GM21717 (cell line): Measurements from ENCODE around the gene COLEC11.

ENCODE experiments used
- ATAC-seq: cut with Tn5 transposase; IDR thresholded peaks from one replicate; pipeline ENCODE4 v1.9.1; 2021; ENCODE audit warnings: mild to moderate bottlenecking, moderate library complexity; ENCODE audit not compliant: unreplicated experiment

The COLEC11 gene

DNA sequence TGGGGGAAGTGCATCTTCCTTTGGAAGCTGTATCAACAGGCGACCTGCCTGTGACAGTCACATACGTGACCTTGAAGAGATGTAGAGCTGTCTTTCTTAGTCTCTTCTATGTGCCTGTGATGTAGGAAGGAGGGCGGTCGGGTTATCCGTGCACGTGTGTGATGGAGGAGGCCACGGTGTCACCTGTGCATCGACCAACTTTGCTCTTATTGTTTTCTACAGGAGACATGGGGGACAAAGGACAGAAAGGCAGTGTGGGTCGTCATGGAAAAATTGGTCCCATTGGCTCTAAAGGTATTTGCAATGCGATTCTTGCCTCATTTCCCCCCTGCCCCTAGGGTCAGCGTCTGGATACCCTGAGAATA, 42.4 kb downstream of the COLEC11 start:
- no peak for ATAC-seq

DNA sequence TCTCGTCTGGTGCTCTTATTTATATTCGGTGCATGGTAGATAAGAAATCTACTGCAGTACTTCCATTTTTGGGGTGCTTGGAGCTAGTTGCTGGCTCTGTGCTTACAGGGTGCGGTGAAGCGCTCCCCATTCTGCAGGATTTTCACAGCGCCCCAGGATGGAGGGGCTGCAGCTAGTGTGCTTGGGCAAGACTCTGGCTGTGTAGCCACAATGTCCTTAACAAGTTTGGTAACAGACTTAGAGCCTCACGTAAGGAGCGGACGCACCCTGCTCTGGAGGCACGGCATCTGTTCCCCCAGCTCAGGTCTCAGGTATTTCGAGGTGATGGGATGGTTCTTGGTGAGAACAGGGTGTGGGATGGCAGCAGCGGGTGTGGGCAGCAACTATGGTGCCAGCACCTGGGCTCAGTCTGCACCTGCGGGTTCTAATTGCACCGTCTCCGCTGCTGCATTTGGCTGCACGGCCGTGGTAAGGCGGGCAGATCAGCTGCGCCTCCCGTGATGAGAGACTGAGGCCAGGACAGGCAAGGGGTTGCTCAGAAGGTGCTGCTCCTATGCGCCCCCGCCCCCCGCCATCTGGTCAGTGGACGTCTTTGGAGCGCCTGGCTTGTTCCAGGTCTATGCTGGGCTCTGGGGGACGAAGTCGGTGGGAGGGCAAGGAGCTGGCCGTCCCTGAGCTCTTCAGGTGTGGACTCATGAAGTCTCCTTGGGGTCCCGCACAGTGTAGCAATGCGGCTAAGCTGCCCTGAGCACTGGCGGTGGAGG, 43.0 kb downstream of the COLEC11 start:
- no peak for ATAC-seq

DNA sequence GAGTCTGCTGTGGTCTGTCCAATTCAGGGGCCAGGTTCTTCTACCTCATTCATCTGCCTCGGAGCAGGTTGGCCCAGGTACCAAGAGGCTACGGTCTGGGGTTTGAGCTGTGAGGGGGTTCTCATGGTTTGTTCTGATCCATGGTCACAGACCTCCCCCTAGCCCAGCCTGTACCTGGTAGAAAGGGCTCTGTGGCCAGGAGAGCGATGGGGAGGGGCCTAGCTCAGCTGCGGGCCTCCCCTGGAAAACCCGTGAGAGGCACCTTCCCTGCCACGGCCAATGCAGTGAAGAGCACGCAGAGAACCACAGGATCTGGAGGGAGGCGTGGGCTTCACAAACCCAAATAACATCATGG, 43.5 kb downstream of the COLEC11 start:
- no peak for ATAC-seq

DNA sequence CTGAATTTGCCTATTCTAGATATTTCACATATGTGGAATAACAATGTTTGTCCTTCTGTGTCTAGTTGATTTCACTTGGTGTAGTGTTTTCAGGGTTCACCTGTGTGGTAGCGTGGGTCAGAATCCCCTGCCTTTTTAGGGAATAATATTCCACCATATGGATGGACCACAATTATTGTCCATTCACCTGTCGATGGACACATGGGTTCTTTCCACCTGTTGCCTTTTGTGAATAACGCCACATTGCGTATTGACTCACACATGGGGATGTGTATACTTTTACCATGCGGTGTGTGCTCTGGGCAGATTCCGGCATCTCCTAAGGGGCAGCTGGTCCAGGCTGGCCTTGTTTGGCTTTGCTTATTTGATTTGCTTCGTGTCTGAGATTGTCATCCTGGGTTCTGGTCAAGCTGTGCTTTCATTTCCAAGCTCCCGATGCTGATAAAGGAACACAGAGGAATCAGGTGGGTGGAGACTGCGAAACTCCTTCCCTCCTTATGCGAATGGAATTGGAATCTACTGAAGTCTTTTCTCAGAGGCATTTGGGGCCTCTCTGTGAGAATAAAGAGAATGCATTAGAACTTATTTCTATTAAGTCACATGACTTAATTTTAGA, 44.2 kb downstream of the COLEC11 start:
- no peak for ATAC-seq

DNA sequence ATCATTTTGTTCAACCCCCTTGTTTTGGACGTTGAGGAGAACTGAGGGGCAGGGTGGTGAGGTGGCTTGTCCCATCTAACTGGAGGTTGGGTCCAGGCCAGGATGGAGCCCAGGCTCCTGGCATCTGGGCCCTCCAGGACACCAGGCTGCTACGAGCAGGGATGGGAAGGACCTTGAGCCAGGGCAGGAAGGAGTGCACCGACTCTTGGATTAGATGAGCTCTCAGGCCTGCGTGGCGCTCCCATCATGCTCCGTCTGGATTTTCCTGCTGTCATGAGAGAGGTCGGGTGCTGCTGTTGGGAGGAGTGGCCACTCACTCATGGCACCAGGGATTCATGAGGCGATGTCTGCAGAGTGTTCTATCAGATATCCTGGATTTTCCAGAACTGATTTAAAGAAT, 44.7 kb downstream of the COLEC11 start:
- no peak for ATAC-seq

DNA sequence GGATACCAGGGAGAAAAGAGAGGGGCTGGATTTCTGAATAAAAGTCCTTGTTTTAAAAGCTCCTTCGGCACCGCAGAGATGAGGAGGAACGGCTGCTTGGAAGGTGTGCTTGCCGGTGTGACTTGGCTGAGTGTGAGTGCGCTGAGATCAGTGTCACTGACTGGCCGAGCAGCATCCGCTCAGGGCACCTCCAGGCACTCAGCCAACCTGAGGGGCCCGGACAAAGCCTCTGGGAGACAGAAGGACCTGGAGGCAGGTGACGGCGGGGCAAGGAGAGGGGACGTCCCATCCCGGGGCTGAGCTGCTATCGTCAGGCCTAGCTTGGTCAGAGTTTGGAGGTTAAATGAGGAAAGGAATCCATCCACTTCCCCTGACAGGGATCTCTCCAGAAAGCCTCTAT, 46.3 kb downstream of the COLEC11 start:
- ATAC-seq: no peak

DNA sequence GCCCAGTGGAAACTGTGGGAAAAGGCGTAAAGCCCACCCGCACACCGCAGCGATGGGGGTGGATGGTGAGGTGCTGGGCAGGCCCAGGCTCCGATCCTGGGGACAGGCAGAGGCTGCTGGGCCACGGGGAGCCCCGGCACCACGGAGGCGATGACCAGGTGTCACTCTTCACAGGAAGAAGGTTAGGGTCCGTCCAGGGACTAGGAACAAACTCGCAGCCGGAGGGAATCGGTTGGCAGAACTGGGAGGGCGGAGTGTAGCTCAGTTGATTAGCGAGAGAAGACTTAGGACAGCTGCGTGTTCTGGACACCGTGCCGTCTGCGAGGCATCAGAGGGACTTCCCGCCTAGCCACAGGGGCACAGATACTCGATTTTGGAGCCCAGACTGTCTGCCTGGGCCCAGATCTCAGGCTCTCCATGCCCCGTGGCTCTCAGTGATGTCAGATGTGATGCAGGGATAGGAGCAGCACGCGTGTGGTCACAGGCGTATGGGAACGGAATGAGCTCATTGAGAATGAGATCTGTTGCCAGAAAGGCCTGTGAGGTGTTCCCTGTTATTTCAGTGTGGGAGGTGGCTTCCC, 47.0 kb downstream of the COLEC11 start:
- no peak for ATAC-seq

DNA sequence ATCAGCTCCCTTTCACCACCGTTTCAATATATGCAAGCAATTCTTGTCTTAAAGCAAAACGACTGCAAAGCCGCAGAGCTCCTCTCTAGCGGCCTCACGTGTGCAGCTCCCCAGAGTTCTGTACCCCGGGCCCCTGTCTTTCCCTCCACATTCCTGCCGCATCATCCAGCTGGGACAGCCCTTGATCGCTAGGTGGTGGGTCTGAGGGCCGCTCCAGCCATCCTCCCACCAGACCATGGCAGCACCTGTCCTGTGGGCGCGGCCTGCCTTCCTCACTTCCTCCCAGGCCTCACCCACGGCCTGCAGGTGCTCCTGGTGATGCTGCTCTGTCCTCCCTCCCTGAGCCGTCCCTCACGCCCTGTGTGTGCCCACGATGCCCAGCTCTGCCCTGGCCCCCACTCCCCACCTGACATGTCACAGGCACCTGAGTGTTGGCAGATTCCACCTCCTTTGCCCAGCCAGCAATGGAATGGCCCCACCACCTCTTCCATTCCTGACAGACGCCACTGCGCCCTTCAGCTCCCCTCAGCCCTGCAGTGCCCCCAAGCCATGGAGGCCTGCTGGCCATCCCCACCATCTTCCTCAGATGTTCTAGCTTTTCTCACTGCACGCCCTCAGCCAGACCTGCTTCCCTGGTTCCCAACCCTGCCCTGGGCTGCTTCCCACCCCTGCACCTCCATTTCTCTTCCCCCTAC, 47.8 kb downstream of the COLEC11 start:
- no peak for ATAC-seq

DNA sequence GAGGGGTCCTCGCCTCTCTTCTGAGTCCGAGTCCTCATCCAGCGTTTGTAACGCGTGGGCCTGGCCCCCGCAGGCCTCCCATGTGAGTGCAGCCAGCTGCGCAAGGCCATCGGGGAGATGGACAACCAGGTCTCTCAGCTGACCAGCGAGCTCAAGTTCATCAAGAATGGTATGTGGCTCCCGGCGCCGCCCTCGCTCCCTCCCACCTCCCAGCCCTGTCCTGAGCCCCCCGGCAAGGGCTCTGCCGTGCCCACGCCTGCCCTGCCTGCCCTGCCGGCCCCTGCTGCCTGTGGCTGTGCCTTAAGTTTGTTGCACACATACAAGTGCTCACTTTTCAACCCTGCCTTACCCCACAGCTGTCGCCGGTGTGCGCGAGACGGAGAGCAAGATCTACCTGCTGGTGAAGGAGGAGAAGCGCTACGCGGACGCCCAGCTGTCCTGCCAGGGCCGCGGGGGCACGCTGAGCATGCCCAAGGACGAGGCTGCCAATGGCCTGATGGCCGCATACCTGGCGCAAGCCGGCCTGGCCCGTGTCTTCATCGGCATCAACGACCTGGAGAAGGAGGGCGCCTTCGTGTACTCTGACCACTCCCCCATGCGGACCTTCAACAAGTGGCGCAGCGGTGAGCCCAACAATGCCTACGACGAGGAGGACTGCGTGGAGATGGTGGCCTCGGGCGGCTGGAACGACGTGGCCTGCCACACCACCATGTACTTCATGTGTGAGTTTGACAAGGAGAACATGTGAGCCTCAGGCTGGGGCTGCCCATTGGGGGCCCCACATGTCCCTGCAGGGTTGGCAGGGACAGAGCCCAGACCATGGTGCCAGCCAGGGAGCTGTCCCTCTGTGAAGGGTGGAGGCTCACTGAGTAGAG, 48.7 kb downstream of the COLEC11 start:
- no peak for ATAC-seq

DNA sequence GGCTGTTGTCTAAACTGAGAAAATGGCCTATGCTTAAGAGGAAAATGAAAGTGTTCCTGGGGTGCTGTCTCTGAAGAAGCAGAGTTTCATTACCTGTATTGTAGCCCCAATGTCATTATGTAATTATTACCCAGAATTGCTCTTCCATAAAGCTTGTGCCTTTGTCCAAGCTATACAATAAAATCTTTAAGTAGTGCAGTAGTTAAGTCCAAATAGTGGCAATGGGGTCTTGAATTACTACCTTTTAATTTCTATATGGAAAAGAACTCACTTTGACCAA, 49.3 kb downstream of the COLEC11 start:
- peak; percentile 69 for ATAC-seq

DNA sequence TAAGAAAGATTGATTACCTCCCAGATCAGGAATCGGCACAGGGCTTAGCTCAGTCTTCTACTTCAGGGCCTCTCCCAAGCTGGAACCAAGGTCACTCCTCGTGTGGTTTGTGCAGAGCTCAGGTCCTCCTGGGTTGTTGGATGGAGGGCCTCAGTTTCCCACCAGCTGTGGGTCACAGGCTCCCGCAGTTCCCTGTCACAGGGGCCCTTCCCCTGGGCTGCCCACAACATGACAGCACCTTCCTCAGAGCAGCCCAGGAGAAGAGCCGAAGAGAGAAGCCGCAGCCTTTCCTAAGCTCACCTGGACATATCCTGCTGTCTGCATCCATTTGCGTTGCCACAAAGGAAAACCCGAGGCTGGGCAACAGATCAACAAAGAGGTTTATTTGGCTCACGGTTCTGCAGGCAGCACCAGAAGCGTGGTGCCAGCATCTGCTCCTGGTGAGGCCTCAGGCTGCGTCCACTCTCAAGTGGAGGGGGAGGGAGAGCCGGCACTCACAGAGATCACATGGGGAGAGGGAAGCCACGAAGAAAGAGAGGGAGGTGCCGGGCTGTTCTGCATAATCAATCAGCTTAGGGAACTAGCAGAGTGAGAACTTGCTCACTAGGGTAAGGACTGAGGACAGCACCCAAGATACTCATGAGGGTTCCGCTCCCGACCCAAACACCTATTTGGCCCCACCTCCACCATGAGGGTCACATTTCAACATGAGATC, 50.1 kb downstream of the COLEC11 start:
- ATAC-seq: no peak

DNA sequence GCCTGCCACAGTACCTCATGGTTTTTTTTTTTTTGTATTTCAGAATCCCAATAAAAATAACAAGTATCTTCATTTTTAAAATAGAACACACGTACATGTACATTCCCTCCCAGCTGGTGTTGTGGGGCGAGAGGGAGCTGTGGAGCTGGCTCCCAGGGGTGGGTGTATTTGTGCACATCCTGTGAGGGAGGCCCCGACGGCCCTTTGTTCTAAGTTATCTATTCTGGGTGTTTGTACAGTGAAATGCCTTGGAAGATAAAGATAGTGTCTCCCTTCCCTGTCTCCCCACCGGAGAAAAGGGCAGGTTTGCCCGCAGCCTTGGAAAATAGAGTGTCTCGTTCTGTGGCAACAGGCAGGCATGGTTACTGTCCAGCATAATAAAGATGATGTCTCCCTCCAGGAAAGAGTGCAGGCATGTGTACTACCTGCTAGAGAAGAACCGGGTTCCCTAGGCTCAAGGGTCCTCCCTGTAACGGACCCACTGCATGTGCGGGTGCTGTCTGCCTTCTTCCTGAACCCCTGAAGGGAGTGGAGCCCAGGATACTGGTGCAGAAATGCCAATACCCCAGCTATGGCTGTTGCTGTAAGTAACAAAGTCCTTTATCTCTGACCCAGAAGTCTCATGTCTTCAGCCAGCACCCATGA, 51.0 kb downstream of the COLEC11 start:
- ATAC-seq: no peak

DNA sequence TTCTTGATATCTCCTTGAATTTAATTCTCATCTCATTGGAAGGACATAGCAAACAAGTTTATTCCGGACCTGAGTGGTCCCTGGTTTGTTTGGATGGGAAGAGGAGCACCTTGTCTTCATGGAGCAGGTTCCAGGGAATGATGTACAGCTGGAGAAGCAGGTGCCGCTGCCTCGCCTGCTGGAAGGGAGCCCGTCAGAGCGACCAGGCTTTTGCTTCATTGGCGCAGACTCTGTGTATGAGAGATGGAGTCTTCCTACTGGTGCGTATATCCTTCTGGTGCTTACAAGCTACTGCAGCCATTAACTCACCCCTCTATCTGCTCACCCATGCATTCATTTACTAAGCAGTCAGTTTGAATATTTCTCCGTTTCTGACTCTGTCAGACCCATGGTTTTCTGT, 51.5 kb downstream of the COLEC11 start:
- ATAC-seq: no peak

DNA sequence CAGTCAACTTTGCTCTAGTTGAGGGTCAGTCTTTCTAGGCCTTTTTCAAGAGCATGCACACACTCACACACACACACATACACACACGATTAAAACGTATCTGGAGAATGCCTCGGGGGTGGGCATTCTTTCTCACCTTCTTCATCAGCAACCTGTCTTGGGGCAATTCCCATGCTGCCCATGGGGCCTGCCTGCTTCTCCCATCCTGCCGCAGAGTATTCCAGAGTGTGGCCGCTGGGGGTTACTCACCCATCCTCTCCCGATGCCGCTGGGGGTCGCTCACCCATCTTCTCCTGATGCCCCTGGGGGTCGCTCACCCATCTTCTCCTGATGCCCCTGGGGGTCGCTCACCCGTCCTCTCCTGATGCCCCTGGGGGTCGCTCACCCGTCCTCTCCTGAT, 52.3 kb downstream of the COLEC11 start:
- no peak for ATAC-seq

DNA sequence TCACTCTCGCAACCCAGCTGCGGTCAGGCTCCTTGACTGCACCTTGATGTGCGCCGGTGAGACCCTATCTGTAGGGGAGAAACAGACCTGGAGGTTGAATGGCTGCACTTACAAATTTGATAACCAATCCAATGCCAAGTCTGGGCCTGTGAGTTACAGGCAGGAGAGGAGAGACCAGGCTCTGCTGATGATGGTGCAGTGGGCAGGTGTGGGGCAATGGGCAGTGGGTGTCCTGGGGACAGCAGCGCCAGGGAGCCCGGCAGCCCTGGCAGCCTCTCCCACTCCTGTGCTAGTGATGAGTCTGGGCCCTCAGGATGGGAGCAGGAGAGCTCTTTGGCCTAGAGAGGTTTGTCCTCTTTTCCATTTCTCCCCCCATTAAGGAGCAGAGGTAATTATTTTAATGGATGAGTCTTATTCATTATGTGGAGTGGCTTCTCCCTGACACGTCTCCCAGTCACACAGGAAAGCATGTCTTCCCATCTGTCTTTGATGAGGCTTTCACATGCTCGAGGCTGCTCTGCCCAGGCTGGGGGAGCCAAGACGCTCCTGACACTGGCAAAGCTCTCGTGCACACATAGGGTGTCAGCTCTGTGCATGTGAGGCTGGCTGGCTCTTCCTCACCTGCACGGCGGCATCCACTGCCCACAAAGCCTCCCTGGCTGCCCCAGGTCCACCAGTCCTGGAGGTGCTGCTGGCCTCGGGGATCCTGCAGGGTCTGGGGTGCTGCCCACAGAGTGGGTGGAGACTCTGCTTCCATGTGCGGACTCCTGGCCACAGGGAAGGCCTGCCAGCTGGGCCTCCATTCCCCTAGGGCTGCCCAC, 53.1 kb downstream of the COLEC11 start:
- no peak for ATAC-seq

DNA sequence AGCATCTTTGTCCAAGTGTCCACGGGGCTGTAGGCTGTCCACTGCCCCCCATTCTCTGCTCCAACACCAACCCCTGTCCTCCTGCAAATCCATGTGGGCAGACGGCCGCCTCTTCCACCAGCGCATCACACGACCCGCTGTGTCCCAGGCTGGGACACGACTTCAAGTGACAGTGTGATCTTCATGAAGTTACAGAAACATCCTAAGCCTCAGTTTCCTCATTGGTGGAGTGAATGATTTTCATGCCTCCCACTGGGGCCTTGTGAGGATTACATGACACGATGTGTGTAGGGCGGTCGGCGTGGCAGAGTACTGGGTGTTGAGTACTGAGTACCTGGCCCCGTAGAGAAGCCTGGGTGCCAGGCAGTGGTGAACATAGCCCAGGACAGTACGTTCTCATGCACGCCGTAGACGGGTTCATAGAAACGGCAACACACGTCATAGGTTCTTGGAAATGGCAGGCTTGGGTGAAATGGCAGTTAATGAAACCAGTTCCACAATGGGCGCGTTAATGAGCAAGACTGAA, 53.8 kb downstream of the COLEC11 start:
- ATAC-seq: no peak

DNA sequence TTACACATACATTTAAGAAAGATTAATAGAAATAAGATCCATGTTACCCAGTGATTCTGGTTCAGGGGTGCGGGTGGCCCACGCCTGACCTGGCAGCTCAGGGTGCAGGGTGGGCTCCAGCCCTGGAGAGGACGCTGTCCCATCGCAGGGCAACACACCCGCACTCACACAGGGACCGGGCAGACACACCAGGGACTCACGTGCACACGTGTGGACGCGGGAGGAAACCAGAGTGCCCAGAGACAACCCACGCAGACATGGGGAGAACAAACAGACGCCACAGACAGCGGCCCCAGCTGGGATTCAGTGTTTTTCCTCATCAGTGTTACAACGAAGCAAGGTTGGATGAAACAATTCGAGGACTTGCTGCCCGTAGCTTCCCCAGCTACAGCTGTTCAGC, 54.7 kb downstream of the COLEC11 start:
- no peak for ATAC-seq

DNA sequence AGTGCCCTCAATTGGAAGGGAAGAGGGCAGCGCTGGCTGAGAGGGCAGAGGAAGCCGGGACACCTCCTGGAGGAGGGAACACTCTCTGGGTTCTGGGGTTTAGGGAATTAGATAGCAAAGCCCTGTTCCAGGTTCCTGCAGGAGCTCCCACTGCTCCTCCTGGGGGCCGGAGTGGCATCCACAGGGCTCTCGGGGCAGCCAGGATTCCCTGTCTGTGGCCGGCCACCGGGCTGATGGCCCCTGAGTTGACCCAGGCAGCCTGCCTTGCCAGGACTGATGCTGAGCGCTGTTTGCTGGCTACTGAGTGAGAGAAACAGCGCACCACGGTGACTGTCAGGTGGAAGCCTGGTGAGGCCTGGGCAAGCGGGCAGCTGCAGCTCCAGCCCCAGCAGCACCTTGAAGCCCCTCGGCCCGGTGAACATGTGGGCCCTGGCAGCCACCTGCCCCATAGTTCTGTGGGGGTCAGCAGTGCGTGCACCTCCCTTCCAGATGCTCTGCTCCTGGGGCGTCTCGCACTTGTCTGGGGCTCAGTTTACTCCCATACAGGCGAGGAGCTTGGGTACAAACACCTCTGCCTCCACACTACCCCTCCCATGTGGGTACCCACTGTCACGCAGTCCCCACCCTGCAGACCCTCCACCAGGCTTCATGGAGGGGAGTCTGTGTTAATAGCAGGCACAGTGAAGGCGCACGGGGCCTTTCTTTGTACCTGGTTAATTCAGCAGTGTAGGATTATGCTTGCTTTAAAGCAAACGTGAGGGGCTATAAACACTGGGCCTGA, 55.4 kb downstream of the COLEC11 start:
- ATAC-seq: no peak
